ENCODE measurements around the gene SEPTIN12. TPM values are rescaled to one million over a fixed set of nuclear protein-coding genes. Genes with fewer than 3 reads are reported as not detected.

SEPTIN12 gene
- total RNA-seq, 2 experiments from 2014 or later, result not detected

DNA sequence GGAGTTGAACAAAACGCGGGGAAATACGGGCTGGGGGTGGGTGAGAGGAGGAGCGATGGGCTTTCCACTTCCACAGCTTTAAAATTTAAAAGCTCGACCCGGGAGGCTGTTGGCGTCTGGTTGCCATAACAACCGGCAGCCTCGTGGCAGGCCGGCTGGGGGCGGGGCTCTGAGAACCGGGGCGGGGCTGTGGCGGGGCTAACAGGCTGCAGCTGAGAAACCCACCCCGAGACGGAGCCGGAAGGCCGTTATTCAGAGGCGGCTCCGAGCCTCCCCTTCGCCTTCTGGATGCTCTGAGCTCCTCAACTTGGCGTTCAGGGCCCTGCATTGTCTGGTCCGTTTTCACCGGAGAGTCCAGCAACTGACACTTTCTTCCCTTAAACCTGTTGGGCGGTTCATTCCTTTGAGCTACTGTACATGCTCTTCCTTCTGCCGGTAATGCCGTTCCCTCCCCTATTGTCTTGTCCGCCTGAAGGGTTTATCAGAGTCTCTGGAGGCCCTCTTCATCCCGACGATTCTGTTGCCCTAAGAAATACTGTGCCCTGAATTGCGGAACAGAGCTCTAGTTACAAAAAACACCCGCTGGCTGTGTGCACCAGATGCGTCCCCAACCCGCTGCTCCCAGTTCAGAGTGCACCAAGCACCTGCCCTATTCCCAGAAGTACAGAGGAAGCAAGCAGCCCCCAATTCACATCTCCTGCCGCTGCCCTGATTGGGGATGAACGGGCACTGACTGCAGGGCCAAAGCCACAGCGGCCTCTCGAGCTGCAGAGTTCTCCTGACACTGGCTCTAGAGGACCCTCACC, 53.2 kb downstream of the SEPTIN12 start:
- H3K27me3 Mint-ChIP-seq, result no peaks in the 10 kb centered on the region
- ChIA-PET CTCF (interaction anchor here (0.7 to 1.7 kb wide), 16 partner anchors 11 to 481 kb away, joined by 3 to 7 read pairs (median 3); partner anchors contain the start of genes MGRN1 and NUDT16L1), POLR2A (interaction anchor here (0.5 to 1.1 kb wide), 2 partner anchors 34 to 351 kb away, joined by 3 read pairs; no protein-coding TSS in a partner anchor)
- DNase-seq, result peak; percentile 95
- H3K36me3 Mint-ChIP-seq (ENCODE audit: low read depth), result no peaks in the 10 kb centered on the region
- H3K4me3 Mint-ChIP-seq, result peak overlapping the region; percentile 81
- peaks cover 17% of the 10 kb centered on the region for H3K4me1 Mint-ChIP-seq
- peak overlapping the region; percentile 85 for H3K27ac Mint-ChIP-seq
- H3K9me3 Mint-ChIP-seq, result no peaks in the 10 kb centered on the region

- CTCF ChIA-PET, result interaction anchor here (0.7 to 1.7 kb wide), 15 partner anchors 10 to 481 kb away, joined by 3 to 7 read pairs (median 3); partner anchors contain the start of genes MGRN1 and NUDT16L1
- peak; percentile 84 for DNase-seq
- Mint-ChIP-seq H3K9me3 (no peaks in the 10 kb centered on the region), H3K27ac (peak within 1 kb of the TSS; percentile 85), H3K4me1 (peaks cover 17% of the 10 kb centered on the region), H3K36me3 (ENCODE audit: low read depth) (no peaks in the 10 kb centered on the region), H3K4me3 (peak within 1 kb of the TSS; percentile 81), H3K27me3 (no peaks in the 10 kb centered on the region)
- POLR2A ChIA-PET, result interaction anchor here (0.5 to 1.1 kb wide), 3 partner anchors 34 to 352 kb away, joined by 3 to 4 read pairs (median 3); no protein-coding TSS in a partner anchor
Measured at GRCh38 chr16:4734063-4734729, 53.9 kb downstream of the SEPTIN12 start, which contains the start of the genes ANKS3 and DNAAF8. Gene ANKS3 (minus strand): TSS chr16:4734271. CDS start chr16:4730149, 4,122 bp downstream. Gene DNAAF8 (plus strand): TSS chr16:4734537. CDS start chr16:4736515, 1,978 bp downstream.

DNA sequence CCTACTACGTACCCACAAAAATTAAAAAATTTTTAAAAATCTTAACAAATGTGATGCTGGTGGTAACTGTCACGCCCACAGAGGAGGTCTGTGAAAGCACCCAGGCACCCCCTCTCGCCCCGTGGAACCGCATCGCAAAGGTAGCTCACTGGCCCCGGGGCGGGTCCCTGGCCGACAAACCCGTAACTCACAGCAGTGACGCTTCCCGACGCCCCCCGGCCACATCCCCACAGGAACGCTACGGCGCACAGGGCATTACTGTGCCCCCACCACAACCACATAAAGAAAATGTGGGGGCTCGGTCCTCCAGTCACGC, 54.4 kb downstream of the SEPTIN12 start:
- peak overlapping the region; percentile 81 for H3K4me3 Mint-ChIP-seq
- DNase-seq, result no peak
- H3K27ac Mint-ChIP-seq, result peak overlapping the region; percentile 76
- no peaks in the 10 kb centered on the region for H3K9me3 Mint-ChIP-seq
- H3K36me3 Mint-ChIP-seq (ENCODE audit: low read depth), result peaks cover 2% of the 10 kb centered on the region
- CTCF ChIA-PET, result interaction anchor here (0.6 to 1.7 kb wide), 9 partner anchors 10 to 228 kb away, joined by 3 to 7 read pairs (median 4); partner anchors contain the start of genes MGRN1 and NUDT16L1
- H3K4me1 Mint-ChIP-seq, result peaks cover 17% of the 10 kb centered on the region
- H3K27me3 Mint-ChIP-seq, result no peaks in the 10 kb centered on the region
- POLR2A ChIA-PET, result interaction anchor here (0.6 kb wide), 1 partner anchor 69 kb away, joined by 4 read pairs; no protein-coding TSS in a partner anchor

- ChIA-PET POLR2A (no interaction called here), CTCF (interaction anchor here (0.6 to 1.7 kb wide), 4 partner anchors 9 to 228 kb away, joined by 3 to 7 read pairs (median 5); partner anchors contain the start of gene NUDT16L1)
- H3K4me3 Mint-ChIP-seq, result peak overlapping the region; percentile 81
- no peaks in the 10 kb centered on the region for H3K9me3 Mint-ChIP-seq
- H3K4me1 Mint-ChIP-seq, result peaks cover 17% of the 10 kb centered on the region
- peak overlapping the region; percentile 76 for H3K27ac Mint-ChIP-seq
- DNase-seq, result no peak
- peaks cover 4% of the 10 kb centered on the region for H3K36me3 Mint-ChIP-seq (ENCODE audit: low read depth)
- no peaks in the 10 kb centered on the region for H3K27me3 Mint-ChIP-seq
Measured at GRCh38 chr16:4733211-4733742, 54.9 kb downstream of the SEPTIN12 start.

- ChIA-PET POLR2A (no interaction called here), CTCF (interaction anchor here (0.9 kb wide), 1 partner anchor 10 kb away, joined by 3 read pairs; no protein-coding TSS in a partner anchor)
- H3K4me3 Mint-ChIP-seq, result no peak overlapping the region
- no peak for DNase-seq
- H3K27ac Mint-ChIP-seq, result no peak overlapping the region
- no peaks in the 10 kb centered on the region for H3K9me3 Mint-ChIP-seq
- peaks cover 11% of the 10 kb centered on the region for H3K4me1 Mint-ChIP-seq
- H3K36me3 Mint-ChIP-seq (ENCODE audit: low read depth), result peaks cover 4% of the 10 kb centered on the region
- no peaks in the 10 kb centered on the region for H3K27me3 Mint-ChIP-seq
Measured at GRCh38 chr16:4729876-4730275, 58.3 kb downstream of the SEPTIN12 start.

DNA sequence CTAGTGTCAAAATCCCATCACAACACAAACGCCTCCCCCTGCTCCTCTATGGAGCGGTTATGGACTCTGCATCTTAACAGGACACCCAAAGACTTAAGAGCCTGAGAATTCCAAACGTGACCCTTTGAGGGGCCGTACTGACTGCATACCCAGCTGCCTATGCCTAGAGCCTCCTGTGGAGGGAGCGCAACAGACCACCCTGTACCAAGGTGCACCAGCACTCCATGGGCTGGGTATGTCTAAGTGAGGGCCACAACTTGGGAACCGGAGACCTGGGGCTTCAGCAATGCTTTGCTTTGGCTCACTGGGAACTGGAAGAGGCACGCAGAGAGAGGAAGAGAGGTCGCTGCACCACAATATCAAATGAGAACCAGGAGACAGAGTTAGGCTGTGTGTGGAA, 59.5 kb downstream of the SEPTIN12 start:
- peaks cover 8% of the 10 kb centered on the region for H3K4me1 Mint-ChIP-seq
- H3K27ac Mint-ChIP-seq, result peak overlapping the region; percentile 52
- DNase-seq, result no peak
- ChIA-PET POLR2A (no interaction called here), CTCF (interaction anchor here (0.7 kb wide), 1 partner anchor 19 kb away, joined by 3 read pairs; no protein-coding TSS in a partner anchor)
- H3K27me3 Mint-ChIP-seq, result no peaks in the 10 kb centered on the region
- no peaks in the 10 kb centered on the region for H3K9me3 Mint-ChIP-seq
- H3K36me3 Mint-ChIP-seq (ENCODE audit: low read depth), result peaks cover 4% of the 10 kb centered on the region
- H3K4me3 Mint-ChIP-seq, result no peak overlapping the region

Other genes starting within 250 kb of the SEPTIN12 start
- 10 to 100 TPM; 44.2 to 45.2 TPM for gene CDIP1, start 249.6 kb downstream of the SEPTIN12 start, total RNA-seq
- under 1 TPM; 0.21 to 0.22 TPM for gene C16orf96, start 232.0 kb downstream of the SEPTIN12 start, total RNA-seq
- 10 to 100 TPM; 21.5 to 22.2 TPM for gene UBALD1, start 173.5 kb downstream of the SEPTIN12 start, total RNA-seq
- 10 to 100 TPM; 74.4 to 79.5 TPM for gene MGRN1, start 163.5 kb downstream of the SEPTIN12 start, total RNA-seq
- 10 to 100 TPM; 32.3 to 35.5 TPM for gene NUDT16L1, start 94.8 kb downstream of the SEPTIN12 start, total RNA-seq
- gene ANKS3, start 54.1 kb downstream of the SEPTIN12 start, total RNA-seq, result 10 to 100 TPM; 12.4 to 16.7 TPM
- under 1 TPM; 0.21 to 0.40 TPM for gene DNAAF8, start 53.8 kb downstream of the SEPTIN12 start, total RNA-seq
- gene ZNF500, start 21.2 kb downstream of the SEPTIN12 start, total RNA-seq, result 10 to 100 TPM; 12.7 to 18.7 TPM
- not detected for gene SMIM22, start 7.0 kb upstream of the SEPTIN12 start, total RNA-seq
- 1 to 10 TPM; 9.0 to 9.6 TPM for gene ROGDI, start 14.3 kb upstream of the SEPTIN12 start, total RNA-seq
- gene GLYR1, start 58.9 kb upstream of the SEPTIN12 start, total RNA-seq, result 100 to 1,000 TPM; 101 to 104 TPM
- 10 to 100 TPM; 38.2 to 38.3 TPM for gene UBN1, start 59.1 kb upstream of the SEPTIN12 start, total RNA-seq
- gene PPL, start 148.8 kb upstream of the SEPTIN12 start, total RNA-seq, result not detected
- gene SEC14L5, start 170.0 kb upstream of the SEPTIN12 start, total RNA-seq, result not detected
- 10 to 100 TPM; 16.8 to 18.8 TPM for gene NAGPA, start 245.6 kb upstream of the SEPTIN12 start, total RNA-seq

Measured in activated CD4-positive, alpha-beta T cell treated with anti-CD3 and anti-CD28 coated beads, Interleukin-2, amount 10 ng/mL, durations not matched to agents 7 days and 5 days (primary cell).